Stimulated activated CD4-positive, alpha-beta T cell treated with anti-CD3 and anti-CD28 coated beads, Interleukin-1b, Interleukin-23, amount 100 ng/mL, for 48 hours (primary cell): ENCODE measurements around the gene LENG1.
"Not testable (repeated sequence)": the region's sequence is repeated elsewhere in the genome, so short reads cannot be mapped to it uniquely, and the experiment has no call there.

Experiments
- DNase-seq: peaks from one replicate; pipeline ENCODE4 v3.0.0-alpha.2; 2020

LENG1 gene

DNA sequence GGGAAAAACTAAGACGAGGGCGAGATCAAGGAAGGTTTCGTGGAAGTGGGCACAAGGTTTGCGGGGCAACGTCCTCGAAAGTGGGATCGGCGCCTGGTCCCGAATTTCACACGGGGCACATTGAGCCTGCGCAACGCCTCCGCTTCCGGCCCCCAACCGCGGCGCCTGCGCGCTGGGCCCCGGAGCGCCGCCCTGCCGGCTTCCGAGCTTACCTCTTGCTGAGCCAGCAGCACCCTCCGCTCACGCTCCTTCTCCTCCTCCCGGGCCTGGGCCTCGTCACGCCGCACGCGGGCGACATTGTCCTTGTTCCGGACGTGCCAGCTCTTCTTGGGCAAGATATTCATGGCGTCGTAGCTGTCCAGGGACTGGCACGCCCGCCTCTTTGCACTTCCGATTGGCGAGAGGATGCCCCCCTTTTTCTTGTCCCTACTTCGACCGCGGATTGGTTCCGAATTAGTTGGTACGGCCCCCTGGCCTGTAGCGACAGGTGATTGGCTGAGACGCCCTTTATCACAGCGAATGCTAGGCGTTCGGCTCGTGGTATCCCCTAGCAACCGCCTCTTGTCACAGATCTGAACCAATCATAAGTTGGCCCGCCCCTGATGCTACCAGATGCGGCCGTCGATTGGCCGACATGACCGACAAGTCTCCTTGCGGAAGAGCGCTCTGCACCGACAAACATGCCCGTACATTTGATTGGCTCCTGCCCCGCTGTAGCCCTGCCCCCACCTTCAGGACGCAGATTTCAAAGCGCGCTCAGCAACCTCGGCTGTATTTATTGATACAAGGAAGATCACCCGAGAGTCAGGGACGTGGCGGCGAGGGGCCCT lies at the start of gene LENG1:
Gene LENG1 (minus strand): TSS at position 370 of the 830 bp plus-strand sequence. CDS start 26 bp downstream, at position 344.
- DNase-seq: peak; percentile 100

DNA sequence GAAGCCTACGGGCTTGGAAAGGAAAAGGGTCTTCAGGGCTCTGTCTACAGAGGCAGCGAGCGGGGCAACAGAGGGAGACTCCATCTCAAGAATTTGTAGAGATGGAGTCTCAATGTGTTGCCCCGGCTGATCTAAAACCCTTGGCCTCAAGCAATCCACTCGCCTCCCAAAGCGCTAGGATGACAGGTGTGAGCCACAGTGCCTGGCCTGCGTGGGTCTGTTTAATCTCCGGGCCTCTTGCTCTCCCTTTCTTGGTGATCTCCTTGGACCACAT lies 49.2 kb upstream of the LENG1 start:
- DNase-seq: peak; percentile 31

DNA sequence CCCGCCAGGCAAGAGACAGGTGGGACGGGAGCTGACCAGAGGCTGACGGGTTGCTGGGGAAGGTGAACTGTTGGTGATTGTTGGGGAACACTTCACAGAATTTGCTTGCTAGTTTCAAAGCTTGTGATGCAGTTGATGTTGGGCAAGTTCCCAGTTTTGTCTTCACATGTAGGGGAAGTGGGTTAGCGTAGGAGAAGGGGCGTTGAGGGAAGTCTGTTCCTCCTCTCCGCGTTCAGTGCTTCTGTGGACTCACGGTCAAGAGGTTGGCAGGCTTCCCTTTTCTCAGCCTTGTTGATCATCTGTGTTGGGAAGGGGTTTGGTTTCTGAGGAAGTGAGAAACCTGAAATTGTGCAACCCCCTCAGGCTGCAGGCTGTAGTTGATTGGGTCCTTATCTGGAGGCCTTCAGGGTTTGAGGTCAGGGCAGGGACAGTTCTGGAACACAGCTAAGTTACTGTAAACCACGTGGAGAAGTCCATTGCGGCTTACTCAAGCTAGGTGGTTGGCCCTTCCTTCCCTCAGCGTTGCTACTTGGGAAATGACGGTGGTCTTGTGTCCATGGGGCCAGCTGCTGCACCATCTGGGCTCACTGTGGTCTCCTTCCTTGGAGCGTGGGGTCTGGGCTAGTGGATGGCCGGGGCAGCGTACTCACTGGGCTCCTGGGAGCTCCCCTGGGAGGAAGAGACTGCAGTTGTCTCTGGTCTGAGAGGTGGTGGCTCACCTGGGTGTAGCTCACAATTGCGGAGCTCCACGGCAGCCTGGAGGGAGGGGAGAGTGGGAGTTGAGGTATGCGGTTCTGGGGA lies 48.7 kb upstream of the LENG1 start:
- peak; percentile 63 for DNase-seq

DNA sequence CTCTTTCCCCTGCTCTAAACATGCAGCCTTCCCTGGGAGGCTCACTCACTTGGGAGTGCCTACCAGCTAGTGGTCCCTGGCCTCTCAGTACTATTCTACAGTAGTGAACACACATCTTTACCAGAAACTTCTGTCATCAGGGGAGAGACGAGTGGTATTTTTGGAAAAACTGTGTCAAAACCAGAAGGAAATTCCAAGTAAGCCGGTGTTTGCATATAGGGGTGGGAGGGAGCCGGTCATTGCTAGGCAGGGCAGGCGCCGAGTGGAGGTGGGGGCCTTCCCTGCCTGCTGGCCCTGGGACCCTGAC lies 48.1 kb upstream of the LENG1 start:
- DNase-seq: no peak

DNA sequence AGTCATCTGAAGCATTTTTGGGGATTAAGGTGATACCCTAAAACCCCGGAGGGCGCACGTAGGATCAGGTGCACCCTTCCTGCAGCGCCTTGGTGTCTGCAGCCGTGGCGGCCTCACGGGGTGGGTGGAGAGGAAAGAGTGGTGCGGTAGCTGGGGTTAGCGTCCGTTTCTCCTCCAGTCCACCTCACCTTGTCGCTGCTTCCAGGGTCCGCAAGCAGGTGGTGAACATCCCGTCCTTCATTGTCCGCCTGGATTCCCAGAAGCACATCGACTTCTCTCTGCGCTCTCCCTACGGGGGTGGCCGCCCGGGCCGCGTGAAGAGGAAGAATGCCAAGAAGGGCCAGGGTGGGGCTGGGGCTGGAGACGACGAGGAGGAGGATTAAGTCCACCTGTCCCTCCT lies 47.7 kb upstream of the LENG1 start:
- DNase-seq: not testable (repeated sequence)

DNA sequence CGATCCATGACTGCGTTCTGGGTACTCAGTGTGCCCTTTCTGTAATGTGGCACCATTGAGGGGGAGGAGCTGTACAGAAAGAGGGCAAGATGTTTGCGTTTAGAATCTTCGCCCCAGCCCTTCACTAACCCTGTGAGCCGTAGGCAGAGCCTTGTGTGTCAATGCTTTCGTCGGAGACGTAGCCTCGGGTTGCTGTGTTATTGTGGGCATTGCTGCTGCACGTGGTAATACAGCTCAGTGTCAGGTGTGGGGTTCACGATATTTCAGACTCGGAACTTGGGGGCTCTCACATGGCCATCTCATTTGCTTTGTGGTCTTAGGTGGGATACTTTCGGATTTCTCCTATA lies 47.3 kb upstream of the LENG1 start:
- DNase-seq: no peak

DNA sequence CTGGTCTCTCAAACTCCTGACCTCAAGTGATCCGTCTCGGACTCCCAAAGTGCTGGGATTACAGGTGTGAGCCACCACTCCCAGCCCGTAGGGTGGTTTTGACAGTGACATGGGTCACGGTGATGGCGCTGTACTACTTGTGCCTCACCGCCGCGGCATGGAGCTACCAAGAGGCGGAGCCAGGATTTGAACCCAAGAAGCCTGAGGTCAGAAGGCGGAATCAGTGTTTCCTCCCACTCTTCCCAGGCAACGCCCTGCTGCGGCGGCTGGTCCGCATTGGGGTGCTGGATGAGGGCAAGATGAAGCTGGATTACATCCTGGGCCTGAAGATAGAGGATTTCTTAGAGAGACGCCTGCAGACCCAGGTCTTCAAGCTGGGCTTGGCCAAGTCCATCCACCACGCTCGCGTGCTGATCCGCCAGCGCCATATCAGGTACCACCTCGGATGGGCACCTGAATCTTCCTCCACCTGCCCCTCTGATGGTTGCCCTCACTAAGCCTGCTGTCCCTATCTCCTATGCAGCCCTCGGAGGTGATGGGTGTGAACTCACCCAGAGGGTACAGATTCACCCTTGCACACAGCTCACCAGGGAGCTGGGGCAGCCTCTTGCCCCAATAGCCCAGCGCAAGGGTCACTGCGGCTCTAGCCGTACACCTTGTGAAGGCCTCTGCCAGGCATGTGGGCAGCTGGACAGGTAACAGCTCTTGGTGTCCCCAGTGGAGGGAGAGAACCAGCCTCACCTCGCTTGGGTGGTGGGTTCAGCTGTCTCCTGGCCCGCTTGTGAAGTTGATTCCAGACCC lies 46.7 kb upstream of the LENG1 start:
- DNase-seq: no peak

DNA sequence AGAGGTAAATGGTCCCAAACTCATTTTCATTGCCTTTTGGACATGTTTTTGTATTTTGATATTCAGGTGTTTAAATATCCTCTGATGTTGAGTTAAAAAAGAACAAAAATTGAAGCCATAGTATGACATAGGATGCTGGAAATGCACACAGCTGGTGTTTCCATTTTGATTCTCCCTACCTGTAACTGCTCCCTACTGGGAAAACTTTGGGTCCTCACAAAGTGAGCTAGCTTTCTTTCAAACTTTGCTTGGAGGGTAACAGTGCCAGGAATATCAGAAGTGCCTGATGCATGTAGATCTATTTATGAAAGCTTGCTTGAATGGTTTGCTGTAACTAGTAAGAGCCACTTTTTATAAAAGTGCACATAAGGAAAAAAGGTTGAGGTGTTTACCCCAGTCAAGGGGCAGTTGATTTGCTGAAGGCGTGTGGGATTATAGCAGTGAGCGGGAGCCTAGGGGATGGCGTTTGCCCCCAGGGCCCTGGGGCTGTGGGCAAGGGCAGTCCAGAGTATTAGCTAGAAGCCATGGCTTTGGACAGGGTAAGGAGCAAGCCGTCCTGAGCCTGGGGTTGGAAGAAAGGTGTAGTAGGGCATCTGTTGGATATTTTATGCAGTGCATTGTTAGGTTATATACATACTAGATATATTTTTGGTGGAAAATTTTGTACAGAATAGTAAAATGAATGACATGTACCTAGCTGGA lies 45.4 kb upstream of the LENG1 start:
- no peak for DNase-seq

DNA sequence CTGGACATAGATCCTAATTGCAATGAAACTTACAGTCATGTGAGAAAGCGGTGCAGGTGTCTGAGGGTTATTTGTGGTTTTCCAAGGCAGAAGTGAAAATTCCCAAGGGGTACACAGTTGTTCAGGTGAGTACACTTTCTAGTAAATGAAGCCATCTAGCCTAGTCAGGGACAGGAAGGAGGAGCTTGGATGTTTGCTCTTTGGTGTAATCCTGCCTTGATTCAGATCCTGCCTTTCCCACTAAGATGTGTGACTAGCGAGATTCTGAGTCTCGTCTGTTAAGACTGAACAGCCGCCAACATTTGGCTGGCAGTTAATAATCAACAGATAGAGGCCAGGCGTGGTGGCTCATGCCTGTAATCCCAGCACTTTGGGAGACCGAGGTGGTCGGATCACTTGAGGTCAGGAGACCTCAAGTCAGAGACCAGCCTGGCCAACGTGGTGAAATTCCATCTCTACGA lies 43.7 kb upstream of the LENG1 start:
- DNase-seq: no peak

DNA sequence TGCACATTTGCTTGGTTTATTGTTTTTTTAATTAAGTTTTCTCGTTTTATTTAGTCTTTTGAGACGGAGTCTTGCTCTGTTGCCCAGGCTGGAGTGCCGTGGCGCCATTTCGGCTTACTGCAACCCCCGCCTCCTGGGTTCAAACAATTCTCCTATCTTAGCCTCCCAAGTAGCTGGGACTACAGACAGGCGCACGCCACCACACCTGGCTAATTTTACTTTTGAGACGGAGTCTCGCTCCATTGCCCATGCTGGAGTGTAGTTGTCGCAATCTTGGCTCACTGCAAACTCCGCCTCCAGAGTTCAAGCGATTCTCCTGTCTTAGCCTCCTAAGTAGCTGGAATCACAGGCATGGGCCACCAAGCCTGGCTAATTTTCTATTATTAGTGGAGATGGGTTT lies 42.5 kb upstream of the LENG1 start:
- no peak for DNase-seq

DNA sequence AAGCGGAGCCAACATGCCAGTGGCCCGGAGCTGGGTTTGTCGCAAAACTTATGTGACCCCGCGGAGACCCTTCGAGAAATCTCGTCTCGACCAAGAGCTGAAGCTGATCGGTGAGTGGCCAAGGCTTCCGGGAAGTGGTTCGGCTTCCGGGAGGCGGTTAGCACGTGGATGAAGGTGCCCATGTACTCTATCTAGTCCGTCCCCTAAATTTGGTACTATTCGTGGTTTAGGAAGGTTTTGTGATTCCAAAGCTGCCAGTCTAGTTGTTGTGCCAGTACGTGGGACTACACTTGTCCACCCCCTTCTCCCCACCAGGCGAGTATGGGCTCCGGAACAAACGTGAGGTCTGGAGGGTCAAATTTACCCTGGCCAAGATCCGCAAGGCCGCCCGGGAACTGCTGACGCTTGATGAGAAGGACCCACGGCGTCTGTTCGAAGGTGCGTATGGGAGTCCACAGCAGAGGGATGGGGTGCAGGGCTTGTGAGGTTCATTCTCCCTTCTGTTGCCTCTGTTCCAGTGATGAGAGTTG lies 41.7 kb upstream of the LENG1 start:
- DNase-seq: peak; percentile 20

DNA sequence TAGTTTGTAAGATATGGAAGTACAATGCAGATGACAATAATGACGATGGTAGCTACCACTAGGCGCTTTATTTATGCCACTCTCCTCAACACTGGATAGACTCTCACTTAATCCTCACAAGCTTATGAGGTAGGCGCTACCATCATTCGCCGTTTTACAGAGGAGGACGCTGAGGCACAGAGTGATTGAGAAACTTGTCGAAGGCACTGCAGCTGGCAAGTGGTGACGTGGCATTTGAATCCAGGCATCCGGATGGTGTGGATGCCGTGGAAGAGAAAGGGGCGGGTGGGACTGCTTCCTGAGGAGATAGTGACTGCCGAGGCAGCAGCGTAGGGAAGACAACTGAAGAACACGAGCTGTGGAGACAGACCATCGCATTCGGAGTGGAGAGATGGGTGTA lies 39.9 kb upstream of the LENG1 start:
- no peak for DNase-seq

DNA sequence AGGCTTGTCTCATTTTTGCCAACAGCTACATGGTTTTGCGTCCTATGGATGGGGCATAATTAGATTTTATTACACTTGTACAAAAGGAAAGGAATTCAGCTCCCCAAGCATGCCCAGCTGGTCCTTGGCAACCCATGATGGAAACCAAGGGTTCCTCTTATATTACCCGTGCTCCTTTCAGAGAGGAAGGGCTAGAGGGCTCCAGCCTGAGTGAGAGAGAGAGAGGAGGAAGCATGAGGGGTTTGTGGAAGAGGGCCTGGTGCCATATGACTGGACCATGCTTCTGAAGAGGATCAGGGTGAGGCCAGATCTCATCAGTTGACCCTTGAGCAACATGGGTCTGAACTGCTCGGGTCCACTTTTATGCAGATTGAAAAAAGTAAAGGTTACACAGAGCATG lies 37.6 kb upstream of the LENG1 start:
- no peak for DNase-seq

DNA sequence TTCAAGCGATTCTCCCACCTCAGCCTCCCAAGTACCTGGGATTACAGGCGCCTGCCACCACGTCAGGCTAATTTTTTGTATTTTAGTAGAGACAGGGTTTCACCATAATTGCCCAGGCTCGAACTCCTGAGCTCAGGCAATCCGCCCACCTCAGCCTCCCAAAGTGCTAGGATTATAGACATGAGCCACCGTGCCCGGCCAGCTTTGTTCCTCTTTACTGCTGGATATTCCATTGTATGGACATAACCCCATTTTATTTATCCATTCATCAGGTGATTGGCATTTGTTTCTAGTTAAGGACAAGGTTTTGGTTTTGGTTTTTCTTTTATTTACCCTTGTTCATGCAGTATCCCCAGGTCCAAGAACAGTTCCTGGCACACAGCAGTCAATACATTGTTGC lies 37.0 kb upstream of the LENG1 start:
- DNase-seq: no peak

DNA sequence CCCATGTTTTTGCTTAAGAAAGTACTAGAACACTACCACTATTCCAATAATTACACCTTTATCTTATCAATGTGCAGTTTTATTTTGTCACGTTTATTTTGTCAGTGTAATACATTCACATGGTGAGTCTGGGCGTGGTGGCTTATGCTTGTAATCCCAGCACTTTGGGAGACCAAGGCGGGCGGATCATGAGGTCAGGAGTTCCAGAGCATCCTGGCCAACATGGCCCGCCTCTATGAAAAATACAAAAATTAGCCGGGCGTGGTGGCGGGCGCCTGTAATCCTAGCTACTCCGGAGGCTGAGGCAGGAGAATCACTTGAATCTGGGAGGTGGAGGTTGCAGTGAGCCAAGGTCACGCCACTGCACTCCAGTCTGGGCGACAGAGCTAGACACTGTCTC lies 34.9 kb upstream of the LENG1 start:
- DNase-seq: not testable (repeated sequence)

DNA sequence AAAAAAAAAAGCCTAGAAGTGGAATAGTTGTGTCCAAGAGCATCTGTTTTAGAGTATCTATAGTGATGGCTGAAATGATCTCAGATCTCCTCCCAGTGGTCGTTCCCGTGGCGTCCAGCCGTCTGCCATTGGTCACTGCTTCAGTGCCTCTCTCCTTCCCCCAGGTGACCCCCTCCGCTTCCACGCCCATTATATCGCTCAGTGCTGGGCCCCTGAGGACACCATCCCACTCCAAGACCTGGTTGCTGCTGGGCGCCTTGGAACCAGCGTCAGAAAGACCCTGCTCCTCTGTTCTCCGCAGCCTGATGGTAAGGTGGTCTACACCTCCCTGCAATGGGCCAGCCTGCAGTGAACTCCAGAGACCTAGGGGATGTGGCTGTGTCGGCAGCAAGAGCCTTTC lies 33.5 kb upstream of the LENG1 start:
- no peak for DNase-seq

DNA sequence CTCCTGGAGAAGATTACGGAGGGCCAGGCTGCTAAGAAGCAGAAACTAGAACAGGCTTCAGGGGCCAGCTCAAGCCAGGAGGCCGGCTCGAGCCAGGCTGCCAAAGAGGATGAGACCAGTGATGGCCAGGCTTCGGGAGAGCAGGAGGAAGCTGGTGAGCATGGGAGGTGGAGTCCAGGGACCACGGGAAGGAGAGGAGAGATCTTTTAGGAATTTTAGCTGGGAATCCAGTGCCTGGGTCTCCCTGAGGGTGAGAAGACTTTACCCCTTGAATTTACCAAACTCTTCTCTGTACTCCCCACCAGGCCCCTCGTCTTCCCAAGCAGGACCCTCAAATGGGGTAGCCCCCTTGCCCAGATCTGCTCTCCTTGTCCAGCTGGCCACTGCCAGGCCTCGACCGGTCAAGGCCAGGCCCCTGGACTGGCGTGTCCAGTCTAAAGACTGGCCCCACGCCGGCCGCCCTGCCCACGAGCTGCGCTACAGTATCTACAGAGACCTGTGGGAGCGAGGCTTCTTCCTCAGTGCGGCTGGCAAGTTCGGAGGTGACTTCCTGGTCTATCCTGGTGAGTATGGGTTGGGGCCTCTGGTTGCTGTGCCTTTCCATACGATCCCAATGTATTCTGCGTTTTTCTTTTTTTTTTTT lies 32.4 kb upstream of the LENG1 start:
- DNase-seq: no peak

DNA sequence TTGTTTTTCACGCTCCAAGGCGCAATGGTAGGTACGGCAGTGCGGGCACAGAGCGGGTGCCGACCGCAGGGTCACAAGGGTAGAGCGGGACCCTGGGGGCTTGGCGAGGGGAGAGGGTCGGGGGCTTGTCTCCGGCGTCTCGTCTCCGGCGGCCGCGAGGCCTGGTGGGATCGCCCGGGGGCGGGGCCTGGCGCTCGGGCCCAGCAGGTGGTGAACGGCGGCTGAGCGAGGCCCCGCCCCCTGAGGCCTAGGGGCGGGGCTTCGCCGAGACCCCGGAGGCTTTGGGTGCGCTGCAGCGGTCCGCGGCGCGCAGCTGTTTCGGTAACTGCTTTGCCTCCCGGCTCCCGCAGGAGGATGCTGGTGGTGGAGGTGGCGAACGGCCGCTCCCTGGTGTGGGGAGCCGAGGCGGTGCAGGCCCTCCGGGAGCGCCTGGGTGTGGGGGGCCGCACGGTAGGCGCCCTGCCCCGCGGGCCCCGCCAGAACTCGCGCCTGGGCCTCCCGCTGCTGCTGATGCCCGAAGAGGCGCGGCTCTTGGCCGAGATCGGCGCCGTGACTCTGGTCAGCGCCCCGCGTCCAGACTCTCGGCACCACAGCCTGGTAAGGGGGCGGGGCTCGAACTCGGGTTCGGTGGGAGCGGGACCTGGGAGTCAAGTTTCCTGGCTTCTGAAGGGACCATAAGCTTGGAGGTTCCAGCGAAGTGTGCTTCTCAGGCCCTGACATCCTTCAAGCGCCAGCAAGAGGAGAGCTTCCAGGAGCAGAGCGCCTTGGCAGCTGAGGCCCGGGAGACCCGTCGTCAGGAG lies 31.7 kb upstream of the LENG1 start, which contains the start of gene TSEN34:
Gene TSEN34 (plus strand): TSS at position 298 of the 800 bp plus-strand sequence. CDS start 57 bp downstream, at position 355.
- peak; percentile 84 for DNase-seq

DNA sequence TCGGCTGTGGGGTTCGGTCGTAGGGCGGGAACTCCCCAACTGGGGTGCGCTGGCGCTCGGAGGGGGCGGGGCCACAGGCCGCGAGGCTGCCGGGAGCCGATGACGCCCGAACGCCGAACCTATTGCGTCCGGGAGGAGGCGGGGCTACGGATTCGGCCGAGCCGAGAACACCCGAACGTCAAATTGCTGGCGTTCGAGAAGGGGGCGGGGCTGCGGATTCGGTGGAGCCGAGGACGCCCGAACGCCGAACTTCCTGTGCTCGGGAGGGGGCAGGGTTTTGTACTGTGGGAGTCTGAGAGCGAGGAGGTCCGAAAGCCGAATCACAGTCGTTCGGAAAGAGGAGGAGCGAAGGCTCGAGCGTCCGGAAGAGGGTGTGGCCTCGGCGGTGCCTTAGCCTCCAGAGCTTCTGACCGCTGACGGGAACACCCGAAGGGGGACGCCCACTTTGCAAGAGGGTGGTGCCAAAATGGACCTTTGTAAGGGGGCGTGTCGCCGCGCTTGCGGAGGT lies 31.0 kb upstream of the LENG1 start:
- DNase-seq: peak; percentile 100

DNA sequence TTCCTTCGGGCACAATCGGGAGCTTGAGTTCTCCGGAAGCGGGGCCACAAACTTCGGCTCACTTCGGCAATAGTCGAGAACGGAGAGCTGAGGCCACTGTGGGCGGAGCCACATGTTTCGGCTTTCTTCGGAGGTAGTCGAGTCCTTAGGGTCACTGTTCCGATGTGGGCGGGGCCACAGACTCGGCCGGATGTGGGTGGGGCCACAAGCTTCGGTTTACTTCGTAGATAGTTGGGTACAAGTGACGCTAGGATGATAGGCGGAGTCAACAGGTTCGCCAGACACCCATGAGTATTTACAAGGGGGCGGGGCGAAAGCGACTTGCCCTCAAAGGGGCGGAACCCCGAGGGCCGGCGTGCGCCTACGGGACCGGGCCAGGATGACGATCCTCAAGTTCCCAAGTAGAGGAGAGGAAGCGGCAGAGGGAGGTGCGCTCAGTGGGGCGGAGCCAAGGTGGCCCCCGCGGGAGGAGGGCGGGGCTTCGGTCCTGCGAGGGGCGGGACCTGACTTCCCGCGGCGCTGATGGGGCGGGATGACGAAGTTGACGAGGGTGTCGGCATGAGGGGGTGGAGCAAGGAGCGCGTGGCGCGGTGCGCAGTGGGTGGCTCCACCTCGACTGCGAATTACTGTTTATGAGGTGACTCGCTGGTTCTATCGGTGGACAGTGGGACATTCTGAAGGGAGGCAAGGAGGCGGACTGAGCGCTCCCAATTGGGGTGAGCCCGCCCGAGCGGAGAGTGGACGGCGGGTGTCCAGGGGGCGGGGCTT lies 30.4 kb upstream of the LENG1 start:
- DNase-seq: peak; percentile 100
